Measurements from ENCODE around the gene RNF152.

Gene RNF152

GRCh38 chr18:61841706-61842105 is 51.1 kb downstream of the RNF152 start:
- no peak for DNase-seq (ENCODE audit: low spot score)
- ChIA-PET CTCF (no interaction called here), POLR2A (ENCODE audit: low non-redundant PET) (no interaction called here)
- no peak for TF ChIP-seq CTCF (conservative IDR thresholded peaks at IDR 0.05; ENCODE audit: low read depth)
- no peak overlapping the region for H3K27ac ChIP-seq

- no peak overlapping the region for H3K27ac ChIP-seq
- POLR2A ChIA-PET (ENCODE audit: low non-redundant PET) = no interaction called here
- DNase-seq (ENCODE audit: low spot score) = no peak
- no peak for TF ChIP-seq CTCF (conservative IDR thresholded peaks at IDR 0.05; ENCODE audit: low read depth)
- CTCF ChIA-PET = no interaction called here
Observed at GRCh38 chr18:61840324-61840723, 52.5 kb downstream of the RNF152 start.

- ChIA-PET POLR2A (ENCODE audit: low non-redundant PET) (no interaction called here), CTCF (no interaction called here)
- DNase-seq (ENCODE audit: low spot score) = no peak
- no peak for TF ChIP-seq CTCF (conservative IDR thresholded peaks at IDR 0.05; ENCODE audit: low read depth)
- H3K27ac ChIP-seq = no peak overlapping the region
Observed at GRCh38 chr18:61838521-61838920, 54.3 kb downstream of the RNF152 start.

- POLR2A ChIA-PET (ENCODE audit: low non-redundant PET) = no interaction called here
- no peak overlapping the region for H3K27ac ChIP-seq
- CTCF ChIA-PET = no interaction called here
- no peak for TF ChIP-seq CTCF (conservative IDR thresholded peaks at IDR 0.05; ENCODE audit: low read depth)
- no peak for DNase-seq (ENCODE audit: low spot score)
Observed at GRCh38 chr18:61833978-61834377, 58.8 kb downstream of the RNF152 start.

- DNase-seq (ENCODE audit: low spot score) = no peak
- CTCF ChIA-PET = no interaction called here
- no peak for TF ChIP-seq CTCF (conservative IDR thresholded peaks at IDR 0.05; ENCODE audit: low read depth)
Observed at GRCh38 chr18:61833387-61833786, 59.4 kb downstream of the RNF152 start.

GRCh38 chr18:61832858-61833257 is 59.9 kb downstream of the RNF152 start:
- no peak for DNase-seq (ENCODE audit: low spot score)
- no peak for TF ChIP-seq CTCF (conservative IDR thresholded peaks at IDR 0.05; ENCODE audit: low read depth)
- no peak overlapping the region for H3K27ac ChIP-seq
- CTCF ChIA-PET = no interaction called here
- POLR2A ChIA-PET (ENCODE audit: low non-redundant PET) = no interaction called here

More at GRCh38 chr18:61833387-61833786, 59.4 kb downstream of the RNF152 start:
- H3K27ac ChIP-seq = no peak overlapping the region
- POLR2A ChIA-PET (ENCODE audit: low non-redundant PET) = no interaction called here

- no peak for TF ChIP-seq CTCF (conservative IDR thresholded peaks at IDR 0.05; ENCODE audit: low read depth)
- ChIA-PET CTCF (no interaction called here), POLR2A (ENCODE audit: low non-redundant PET) (no interaction called here)
- H3K27ac ChIP-seq = no peak overlapping the region
- no peak for DNase-seq (ENCODE audit: low spot score)
Observed at GRCh38 chr18:61831071-61831470, 61.7 kb downstream of the RNF152 start.
